Activated CD4-positive, alpha-beta T cell treated with anti-CD3 and anti-CD28 coated beads, Interleukin-2, amount 50 U/mL, for 16 hours (primary cell): Measurements from ENCODE around the gene SLC22A31.

Experiments
- DNase-seq: peaks from one replicate; pipeline ENCODE4 v3.0.0-alpha.2; 2020

SLC22A31 gene

DNA sequence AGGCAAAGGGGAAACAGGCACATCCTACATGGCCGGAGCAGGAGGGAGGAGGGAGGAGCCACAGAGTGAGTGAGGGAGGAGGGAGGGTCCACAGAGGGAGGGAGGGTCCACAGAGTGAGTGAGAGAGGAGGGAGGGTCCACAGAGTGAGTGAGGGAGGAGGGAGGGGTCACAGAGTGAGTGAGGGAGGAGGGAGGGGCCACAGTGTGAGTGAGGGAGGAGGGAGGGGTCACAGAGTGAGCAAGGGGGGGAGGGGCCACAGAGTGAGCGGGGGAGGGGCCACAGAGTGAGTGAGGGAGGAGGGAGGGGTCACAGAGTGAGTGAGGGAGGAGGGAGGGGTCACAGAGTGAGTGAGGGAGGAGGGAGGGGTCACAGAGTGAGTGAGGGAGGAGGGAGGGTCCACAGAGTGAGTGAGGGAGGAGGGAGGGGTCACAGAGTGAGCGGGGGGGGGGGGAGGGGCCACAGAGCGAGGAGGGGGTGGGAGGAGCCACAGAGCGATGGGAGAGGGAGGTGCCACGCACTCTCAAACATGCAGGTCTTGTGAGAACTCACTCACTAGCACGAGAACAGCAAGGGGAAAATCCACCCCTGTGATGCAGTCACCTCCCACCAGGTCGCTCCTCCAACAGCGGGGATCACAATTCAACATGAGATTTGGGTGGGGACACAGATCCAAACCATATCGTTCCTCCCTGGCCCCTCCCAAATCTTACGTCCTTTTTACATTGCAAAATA, 53.1 kb downstream of the SLC22A31 start:
- DNase-seq, result no peak

DNA sequence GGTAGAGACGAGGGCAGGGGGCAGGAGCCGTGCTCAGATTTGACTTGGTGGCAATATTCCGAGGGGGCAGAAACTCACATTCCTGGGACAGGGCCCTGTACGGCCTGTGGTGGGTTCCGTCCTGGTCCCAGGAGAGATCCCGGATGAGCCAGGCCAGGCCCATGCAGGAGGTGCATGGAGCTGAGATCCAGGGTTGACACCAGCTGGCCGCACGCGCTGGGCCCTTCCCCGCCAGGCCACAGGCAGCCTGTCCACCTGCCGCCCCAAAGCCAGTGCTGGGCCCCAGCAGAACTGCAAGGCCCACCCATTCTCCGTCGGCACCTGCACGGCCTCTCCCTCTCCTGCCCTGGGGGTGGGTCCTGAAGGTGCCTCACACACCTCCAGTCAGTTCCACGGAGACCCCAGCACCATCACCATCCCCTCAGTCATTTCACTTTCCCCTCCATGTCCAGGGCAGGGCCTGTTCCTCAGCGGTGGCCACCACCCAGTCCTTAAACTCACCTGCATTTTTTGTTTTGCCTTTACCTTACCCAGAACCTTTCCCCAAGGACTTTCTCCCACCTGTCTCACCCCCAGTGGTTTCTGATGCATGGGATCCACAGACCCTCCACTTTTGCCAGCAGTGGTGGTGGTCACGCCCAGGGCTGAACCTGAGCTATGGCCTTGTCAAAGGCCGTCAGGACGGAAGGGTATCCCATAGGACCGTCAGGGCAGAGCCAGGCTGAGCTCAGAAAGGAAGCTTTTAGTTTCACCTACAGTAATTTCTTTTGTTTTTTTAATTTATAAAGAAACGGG, 53.9 kb downstream of the SLC22A31 start:
- no peak for DNase-seq
